Middle frontal gyrus (tissue), 1 donor: Measurements from ENCODE around the gene CDC16.
"Not testable (repeated sequence)": the region's sequence is repeated elsewhere in the genome, so short reads cannot be mapped to it uniquely, and the experiment has no call there.

ENCODE experiments used
- DNase-seq: peaks from one replicate; pipeline ENCODE4 v3.0.0-alpha.2; 2015; ENCODE audit warnings: low spot score; ENCODE audit errors: extremely low spot score

CDC16 gene

GRCh38 chr13:114226699-114227323 lies 7.9 kb upstream of the CDC16 start:
- DNase-seq: peak; percentile 63

GRCh38 chr13:114227528-114227927 lies 7.2 kb upstream of the CDC16 start:
- no peak for DNase-seq

GRCh38 chr13:114228176-114228575 lies 6.5 kb upstream of the CDC16 start:
- DNase-seq: no peak

GRCh38 chr13:114229506-114229905 lies 5.2 kb upstream of the CDC16 start:
- DNase-seq: no peak

GRCh38 chr13:114230117-114230516 lies 4.6 kb upstream of the CDC16 start:
- DNase-seq: no peak

GRCh38 chr13:114230575-114230974 lies 4.1 kb upstream of the CDC16 start:
- DNase-seq: no peak

- DNase-seq: no peak
Measured at GRCh38 chr13:114231886-114232285, 2.8 kb upstream of the CDC16 start.

GRCh38 chr13:114234266-114234644 lies 442 bp upstream of the CDC16 start:
- no peak for DNase-seq

- DNase-seq: no peak
Measured at GRCh38 chr13:114235697-114236096, 1.0 kb downstream of the CDC16 start.

- no peak for DNase-seq
Measured at GRCh38 chr13:114236227-114236626, 1.5 kb downstream of the CDC16 start.

- DNase-seq: no peak
Measured at GRCh38 chr13:114237415-114238112, 2.9 kb downstream of the CDC16 start.

- DNase-seq: no peak
Measured at GRCh38 chr13:114241918-114242317, 7.2 kb downstream of the CDC16 start.

GRCh38 chr13:114243971-114244370 lies 9.3 kb downstream of the CDC16 start:
- no peak for DNase-seq

GRCh38 chr13:114244637-114245036 lies 9.9 kb downstream of the CDC16 start:
- no peak for DNase-seq

- no peak for DNase-seq
Measured at GRCh38 chr13:114248011-114248410, 13.3 kb downstream of the CDC16 start.

- no peak for DNase-seq
Measured at GRCh38 chr13:114249077-114249476, 14.4 kb downstream of the CDC16 start.

GRCh38 chr13:114251639-114252440 lies 17.1 kb downstream of the CDC16 start:
- DNase-seq: not testable (repeated sequence)

- DNase-seq: no peak
Measured at GRCh38 chr13:114256547-114256946, 21.9 kb downstream of the CDC16 start.

GRCh38 chr13:114257014-114257413 lies 22.3 kb downstream of the CDC16 start:
- no peak for DNase-seq

GRCh38 chr13:114258589-114258988 lies 23.9 kb downstream of the CDC16 start:
- DNase-seq: no peak

- DNase-seq: no peak
Measured at GRCh38 chr13:114259374-114259773, 24.7 kb downstream of the CDC16 start.

- no peak for DNase-seq
Measured at GRCh38 chr13:114259974-114260373, 25.3 kb downstream of the CDC16 start.
